HepG2 (cell line): ENCODE measurements around the gene MAPKAPK3. TPM values are rescaled to one million over a fixed set of nuclear protein-coding genes. Genes with fewer than 3 reads are reported as not detected.

Experiments used
- HNRNPUL1 ChIP-seq: fragments of 200-400 bp; formaldehyde crosslinking; IDR thresholded peaks from 2 replicates; pipeline ENCODE4 v1.6.1; 2017; ENCODE audit warnings: low read depth, mild to moderate bottlenecking, low read length, moderate library complexity
- REL ChIP-seq: sonication (generic); formaldehyde crosslinking; conservative IDR thresholded peaks from 2 replicates; pipeline ENCODE4 v1.8.0; 2022; ENCODE audit warnings: mild to moderate bottlenecking, missing genetic modification reagents, moderate library complexity
- SAP130 ChIP-seq: IDR thresholded peaks from 2 replicates; pipeline ENCODE4 v1.6.1; 2016; ENCODE audit warnings: low read depth
- SRF ChIP-seq: IDR thresholded peaks from 2 replicates; pipeline ENCODE4 v1.6.1; 2011; ENCODE audit warnings: mild to moderate bottlenecking, low read depth, low read length, moderate library complexity
- TEAD2 ChIP-seq: sonication (generic); formaldehyde crosslinking; IDR thresholded peaks from 2 replicates; pipeline ENCODE4 v1.9.0; 2021; ENCODE audit warnings: missing genetic modification reagents
- ZBTB7A ChIP-seq: sonication (generic); formaldehyde crosslinking; IDR thresholded peaks from 2 replicates; pipeline ENCODE4 v1.8.0; 2022; ENCODE audit warnings: mild to moderate bottlenecking, missing genetic modification reagents
- ZEB1 ChIP-seq: IDR thresholded peaks from 2 replicates; pipeline ENCODE4 v1.6.1; 2012; ENCODE audit warnings: mild to moderate bottlenecking, low read depth, inconsistent platforms; ENCODE audit not compliant: insufficient replicate concordance
- ZKSCAN8 ChIP-seq: IDR thresholded peaks from 2 replicates; pipeline ENCODE4 v1.6.1; 2016; ENCODE audit warnings: borderline replicate concordance, missing genetic modification reagents, missing compliant biosample characterization
- polyA plus RNA-seq, 8 experiments: library from polyadenylated mRNA; depleted of rRNA in 3 of 8; stranded (reverse) in 7 of 8; unstranded in 1 of 8; fragments of >200 nt; fragmentation: Illumina TruSeq in 4 of 8; extraction: Trizol in 4 of 8; gene quantifications; 2 replicates each; pipeline versions ENCODE4 v1.2.1 to v1.2.3, GENCODE V29; 2011 to 2016; ENCODE audit warnings: low read depth in 4 of 8, missing spikeins in 1 of 8, mixed read lengths in 1 of 8; ENCODE audit not compliant: insufficient read depth in 1 of 8
- total RNA-seq, 5 experiments: library from RNA; depleted of rRNA; stranded (reverse); fragments of >200 nt; fragmentation: Illumina TruSeq; extraction: Trizol; gene quantifications; 2 replicates each; pipeline ENCODE4 v1.2.3, GENCODE V29; 2016; ENCODE audit warnings: low read depth in 1 of 5
- TF ChIP-seq, protein P1 (sequence below): sonication (generic); formaldehyde crosslinking; IDR thresholded peaks from one replicate; pipeline ENCODE4 v1.5.1; 2020; ENCODE audit warnings: mild to moderate bottlenecking, missing genetic modification reagents; ENCODE audit errors: not compliant biosample characterization
- TF ChIP-seq, protein P2 (sequence below): IDR thresholded peaks from 2 replicates; pipeline ENCODE4 v1.6.1; 2012; ENCODE audit warnings: low read depth, low read length, improper control_type of control experiment
- TF ChIP-seq, protein P3 (sequence below): sonication (generic); formaldehyde crosslinking; IDR thresholded peaks from 2 replicates; pipeline ENCODE4 v1.8.0; 2022; ENCODE audit warnings: missing genetic modification reagents, mild to moderate bottlenecking, inconsistent platforms, borderline replicate concordance
- TF ChIP-seq, protein P4 (sequence below): IDR thresholded peaks from 2 replicates; pipeline ENCODE4 v1.6.1; 2018; ENCODE audit warnings: missing genetic modification reagents
- TF ChIP-seq, protein P5 (sequence below): IDR thresholded peaks from 2 replicates; pipeline ENCODE4 v1.6.1; 2016; ENCODE audit warnings: missing biosample characterization, missing genetic modification reagents, low read depth

The MAPKAPK3 gene
- total and polyA plus RNA-seq, 2 of the 13 experiments (the other 11 are each of a cell fraction or from before 2014, with no cell fraction given) = 39.9 to 41.2 TPM

DNA sequence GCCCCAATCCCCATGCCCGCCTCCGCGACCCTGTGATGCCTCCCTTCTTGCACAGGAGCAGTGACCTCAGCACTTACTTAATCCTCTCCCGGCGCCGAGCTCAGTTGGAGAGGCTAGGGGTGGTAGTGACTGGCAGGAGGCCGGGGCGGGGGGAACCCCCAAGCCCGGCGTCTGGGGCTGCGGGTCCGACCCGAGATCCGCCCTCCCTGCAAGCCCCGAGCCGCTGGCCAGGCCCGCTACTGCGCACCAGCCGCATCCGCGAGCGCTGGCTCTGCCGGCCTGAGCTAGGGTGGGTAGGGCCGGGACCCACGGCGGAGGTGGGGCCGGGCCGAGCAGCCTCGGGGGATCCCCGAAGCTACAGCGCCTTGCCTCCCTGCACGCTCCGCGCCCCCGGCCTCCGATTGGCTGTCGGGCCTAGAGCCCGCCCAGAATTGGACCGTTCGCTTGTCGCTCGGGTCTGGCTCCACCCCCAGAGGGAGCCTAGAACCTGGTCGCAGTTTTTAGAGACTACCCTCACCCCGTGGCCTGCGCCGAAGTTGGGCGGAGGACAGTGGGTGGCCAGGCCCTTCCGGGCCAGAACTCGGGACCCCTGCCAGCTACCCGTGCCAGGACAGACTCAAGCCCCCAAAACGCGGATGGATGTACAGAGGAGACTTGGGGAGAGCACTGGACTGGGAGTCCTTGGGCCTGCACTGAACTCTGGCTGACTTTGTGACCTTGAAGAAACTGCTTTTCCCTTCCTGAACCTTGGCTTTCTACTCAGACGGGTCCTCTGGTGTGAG, 49.4 kb upstream of the MAPKAPK3 start, which contains the start of gene C3orf18 (continued):
- TF ChIP-seq, protein P1, sequence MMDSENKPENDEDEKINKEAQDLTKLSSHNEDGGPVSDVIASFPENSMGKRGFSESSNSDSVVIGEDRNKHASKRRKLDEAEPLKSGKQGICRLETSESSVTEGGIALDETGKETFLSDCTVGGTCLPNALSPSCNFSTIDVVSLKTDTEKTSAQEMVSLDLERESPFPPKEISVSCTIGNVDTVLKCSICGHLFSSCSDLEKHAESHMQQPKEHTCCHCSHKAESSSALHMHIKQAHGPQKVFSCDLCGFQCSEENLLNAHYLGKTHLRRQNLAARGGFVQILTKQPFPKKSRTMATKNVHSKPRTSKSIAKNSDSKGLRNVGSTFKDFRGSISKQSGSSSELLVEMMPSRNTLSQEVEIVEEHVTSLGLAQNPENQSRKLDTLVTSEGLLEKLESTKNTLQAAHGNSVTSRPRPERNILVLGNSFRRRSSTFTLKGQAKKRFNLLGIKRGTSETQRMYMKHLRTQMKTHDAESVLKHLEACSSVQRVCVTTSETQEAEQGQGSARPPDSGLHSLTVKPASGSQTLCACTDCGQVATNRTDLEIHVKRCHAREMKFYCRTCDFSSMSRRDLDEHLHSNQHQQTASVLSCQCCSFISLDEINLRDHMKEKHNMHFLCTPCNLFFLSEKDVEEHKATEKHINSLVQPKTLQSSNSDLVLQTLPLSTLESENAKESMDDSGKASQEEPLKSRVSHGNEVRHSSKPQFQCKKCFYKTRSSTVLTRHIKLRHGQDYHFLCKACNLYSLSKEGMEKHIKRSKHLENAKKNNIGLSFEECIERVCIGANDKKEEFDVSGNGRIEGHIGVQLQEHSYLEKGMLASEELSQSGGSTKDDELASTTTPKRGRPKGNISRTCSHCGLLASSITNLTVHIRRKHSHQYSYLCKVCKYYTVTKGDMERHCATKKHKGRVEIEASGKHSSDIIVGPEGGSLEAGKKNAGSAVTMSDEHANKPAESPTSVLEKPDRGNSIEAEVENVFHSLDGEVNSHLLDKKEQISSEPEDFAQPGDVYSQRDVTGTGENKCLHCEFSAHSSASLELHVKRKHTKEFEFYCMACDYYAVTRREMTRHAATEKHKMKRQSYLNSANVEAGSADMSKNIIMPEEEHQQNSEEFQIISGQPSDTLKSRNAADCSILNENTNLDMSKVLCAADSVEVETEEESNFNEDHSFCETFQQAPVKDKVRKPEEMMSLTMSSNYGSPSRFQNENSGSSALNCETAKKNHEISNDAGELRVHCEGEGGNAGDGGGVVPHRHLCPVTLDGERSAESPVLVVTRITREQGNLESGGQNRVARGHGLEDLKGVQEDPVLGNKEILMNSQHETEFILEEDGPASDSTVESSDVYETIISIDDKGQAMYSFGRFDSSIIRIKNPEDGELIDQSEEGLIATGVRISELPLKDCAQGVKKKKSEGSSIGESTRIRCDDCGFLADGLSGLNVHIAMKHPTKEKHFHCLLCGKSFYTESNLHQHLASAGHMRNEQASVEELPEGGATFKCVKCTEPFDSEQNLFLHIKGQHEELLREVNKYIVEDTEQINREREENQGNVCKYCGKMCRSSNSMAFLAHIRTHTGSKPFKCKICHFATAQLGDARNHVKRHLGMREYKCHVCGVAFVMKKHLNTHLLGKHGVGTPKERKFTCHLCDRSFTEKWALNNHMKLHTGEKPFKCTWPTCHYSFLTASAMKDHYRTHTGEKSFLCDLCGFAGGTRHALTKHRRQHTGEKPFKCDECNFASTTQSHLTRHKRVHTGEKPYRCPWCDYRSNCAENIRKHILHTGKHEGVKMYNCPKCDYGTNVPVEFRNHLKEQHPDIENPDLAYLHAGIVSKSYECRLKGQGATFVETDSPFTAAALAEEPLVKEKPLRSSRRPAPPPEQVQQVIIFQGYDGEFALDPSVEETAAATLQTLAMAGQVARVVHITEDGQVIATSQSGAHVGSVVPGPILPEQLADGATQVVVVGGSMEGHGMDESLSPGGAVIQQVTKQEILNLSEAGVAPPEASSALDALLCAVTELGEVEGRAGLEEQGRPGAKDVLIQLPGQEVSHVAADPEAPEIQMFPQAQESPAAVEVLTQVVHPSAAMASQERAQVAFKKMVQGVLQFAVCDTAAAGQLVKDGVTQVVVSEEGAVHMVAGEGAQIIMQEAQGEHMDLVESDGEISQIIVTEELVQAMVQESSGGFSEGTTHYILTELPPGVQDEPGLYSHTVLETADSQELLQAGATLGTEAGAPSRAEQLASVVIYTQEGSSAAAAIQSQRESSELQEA (CRISPR knock-in tag) = no peak
- TF ChIP-seq REL (CRISPR knock-in tag) (no peak), TEAD2 (CRISPR knock-in tag) (no peak), HNRNPUL1 (no peak), SRF (no peak), ZKSCAN8 (CRISPR knock-in tag) (no peak), ZEB1 (no peak), SAP130 (peak; percentile 25; the same call in 1 of the 2 replicates), ZBTB7A (CRISPR knock-in tag) (no peak)
- TF ChIP-seq, protein P2, sequence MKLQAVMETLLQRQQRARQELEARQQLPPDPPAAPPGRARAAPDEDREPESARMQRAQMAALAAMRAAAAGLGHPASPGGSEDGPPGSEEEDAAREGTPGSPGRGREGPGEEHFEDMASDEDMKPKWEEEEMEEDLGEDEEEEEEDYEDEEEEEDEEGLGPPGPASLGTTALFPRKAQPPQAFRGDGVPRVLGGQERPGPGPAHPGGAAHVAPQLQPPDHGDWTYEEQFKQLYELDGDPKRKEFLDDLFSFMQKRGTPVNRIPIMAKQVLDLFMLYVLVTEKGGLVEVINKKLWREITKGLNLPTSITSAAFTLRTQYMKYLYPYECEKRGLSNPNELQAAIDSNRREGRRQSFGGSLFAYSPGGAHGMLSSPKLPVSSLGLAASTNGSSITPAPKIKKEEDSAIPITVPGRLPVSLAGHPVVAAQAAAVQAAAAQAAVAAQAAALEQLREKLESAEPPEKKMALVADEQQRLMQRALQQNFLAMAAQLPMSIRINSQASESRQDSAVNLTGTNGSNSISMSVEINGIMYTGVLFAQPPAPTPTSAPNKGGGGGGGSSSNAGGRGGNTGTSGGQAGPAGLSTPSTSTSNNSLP = no peak
- TF ChIP-seq, protein P3, sequence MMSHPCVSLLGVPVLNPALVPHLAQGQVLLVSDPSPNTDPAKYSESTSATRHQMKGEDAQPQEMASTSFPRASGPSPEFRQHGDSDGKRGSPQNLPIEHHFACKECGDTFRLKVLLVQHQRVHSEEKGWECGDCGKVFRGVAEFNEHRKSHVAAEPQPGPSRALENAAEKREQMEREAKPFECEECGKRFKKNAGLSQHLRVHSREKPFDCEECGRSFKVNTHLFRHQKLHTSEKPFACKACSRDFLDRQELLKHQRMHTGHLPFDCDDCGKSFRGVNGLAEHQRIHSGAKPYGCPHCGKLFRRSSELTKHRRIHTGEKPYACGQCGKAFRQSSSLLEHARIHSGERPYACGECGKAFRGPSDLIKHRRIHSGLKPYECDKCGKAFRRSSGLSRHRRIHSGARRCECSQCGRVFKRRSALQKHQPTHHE (CRISPR knock-in tag) = no peak
- TF ChIP-seq, protein P4, sequence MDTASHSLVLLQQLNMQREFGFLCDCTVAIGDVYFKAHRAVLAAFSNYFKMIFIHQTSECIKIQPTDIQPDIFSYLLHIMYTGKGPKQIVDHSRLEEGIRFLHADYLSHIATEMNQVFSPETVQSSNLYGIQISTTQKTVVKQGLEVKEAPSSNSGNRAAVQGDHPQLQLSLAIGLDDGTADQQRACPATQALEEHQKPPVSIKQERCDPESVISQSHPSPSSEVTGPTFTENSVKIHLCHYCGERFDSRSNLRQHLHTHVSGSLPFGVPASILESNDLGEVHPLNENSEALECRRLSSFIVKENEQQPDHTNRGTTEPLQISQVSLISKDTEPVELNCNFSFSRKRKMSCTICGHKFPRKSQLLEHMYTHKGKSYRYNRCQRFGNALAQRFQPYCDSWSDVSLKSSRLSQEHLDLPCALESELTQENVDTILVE (CRISPR knock-in tag) = no peak
- TF ChIP-seq, protein P5, sequence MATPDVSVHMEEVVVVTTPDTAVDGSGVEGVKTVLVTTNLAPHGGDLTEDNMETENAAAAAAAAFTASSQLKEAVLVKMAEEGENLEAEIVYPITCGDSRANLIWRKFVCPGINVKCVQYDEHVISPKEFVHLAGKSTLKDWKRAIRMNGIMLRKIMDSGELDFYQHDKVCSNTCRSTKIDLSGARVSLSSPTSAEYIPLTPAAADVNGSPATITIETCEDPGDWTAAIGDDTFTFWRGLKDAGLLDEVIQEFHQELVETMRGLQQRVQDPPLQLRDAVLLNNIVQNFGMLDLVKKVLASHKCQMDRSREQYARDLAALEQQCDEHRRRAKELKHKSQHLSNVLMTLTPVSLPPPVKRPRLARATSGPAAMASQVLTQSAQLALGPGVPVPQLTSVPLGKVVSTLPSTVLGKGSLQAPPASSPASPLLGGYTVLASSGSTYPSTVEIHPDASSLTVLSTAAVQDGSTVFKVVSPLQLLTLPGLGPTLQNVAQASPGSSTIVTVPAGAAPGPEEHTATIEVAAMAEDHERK = no peak
